ENCODE data around the gene PUS1. TPM values are rescaled to one million over a fixed set of nuclear protein-coding genes. Genes with fewer than 3 reads are reported as not detected.

Gene PUS1
- total RNA-seq, 1 donor from 2014 or later, result 28.1 TPM

GRCh38 chr12:131900397-131900796, 28.7 kb upstream of the PUS1 start:
- TF ChIP-seq, protein P1, sequence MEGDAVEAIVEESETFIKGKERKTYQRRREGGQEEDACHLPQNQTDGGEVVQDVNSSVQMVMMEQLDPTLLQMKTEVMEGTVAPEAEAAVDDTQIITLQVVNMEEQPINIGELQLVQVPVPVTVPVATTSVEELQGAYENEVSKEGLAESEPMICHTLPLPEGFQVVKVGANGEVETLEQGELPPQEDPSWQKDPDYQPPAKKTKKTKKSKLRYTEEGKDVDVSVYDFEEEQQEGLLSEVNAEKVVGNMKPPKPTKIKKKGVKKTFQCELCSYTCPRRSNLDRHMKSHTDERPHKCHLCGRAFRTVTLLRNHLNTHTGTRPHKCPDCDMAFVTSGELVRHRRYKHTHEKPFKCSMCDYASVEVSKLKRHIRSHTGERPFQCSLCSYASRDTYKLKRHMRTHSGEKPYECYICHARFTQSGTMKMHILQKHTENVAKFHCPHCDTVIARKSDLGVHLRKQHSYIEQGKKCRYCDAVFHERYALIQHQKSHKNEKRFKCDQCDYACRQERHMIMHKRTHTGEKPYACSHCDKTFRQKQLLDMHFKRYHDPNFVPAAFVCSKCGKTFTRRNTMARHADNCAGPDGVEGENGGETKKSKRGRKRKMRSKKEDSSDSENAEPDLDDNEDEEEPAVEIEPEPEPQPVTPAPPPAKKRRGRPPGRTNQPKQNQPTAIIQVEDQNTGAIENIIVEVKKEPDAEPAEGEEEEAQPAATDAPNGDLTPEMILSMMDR (IDR thresholded peaks at IDR 0.05; ENCODE audit: partially characterized antibody, unreplicated experiment), result no peak
- no peak overlapping the region for H3K4me3 Mint-ChIP-seq (ENCODE audit: unreplicated experiment)
- H3K27ac Mint-ChIP-seq (ENCODE audit: unreplicated experiment), result peak overlapping the region; percentile 20
- H3K4me1 Mint-ChIP-seq (ENCODE audit: low read depth, unreplicated experiment), result peaks cover 14% of the 10 kb centered on the region
- DNase-seq, result no peak
- H3K36me3 Mint-ChIP-seq (ENCODE audit: unreplicated experiment), result no peaks in the 10 kb centered on the region
- H3K9me3 Mint-ChIP-seq (ENCODE audit: unreplicated experiment), result peaks cover 7% of the 10 kb centered on the region
- peaks cover 7% of the 10 kb centered on the region for H3K27me3 Mint-ChIP-seq (ENCODE audit: unreplicated experiment)

DNA sequence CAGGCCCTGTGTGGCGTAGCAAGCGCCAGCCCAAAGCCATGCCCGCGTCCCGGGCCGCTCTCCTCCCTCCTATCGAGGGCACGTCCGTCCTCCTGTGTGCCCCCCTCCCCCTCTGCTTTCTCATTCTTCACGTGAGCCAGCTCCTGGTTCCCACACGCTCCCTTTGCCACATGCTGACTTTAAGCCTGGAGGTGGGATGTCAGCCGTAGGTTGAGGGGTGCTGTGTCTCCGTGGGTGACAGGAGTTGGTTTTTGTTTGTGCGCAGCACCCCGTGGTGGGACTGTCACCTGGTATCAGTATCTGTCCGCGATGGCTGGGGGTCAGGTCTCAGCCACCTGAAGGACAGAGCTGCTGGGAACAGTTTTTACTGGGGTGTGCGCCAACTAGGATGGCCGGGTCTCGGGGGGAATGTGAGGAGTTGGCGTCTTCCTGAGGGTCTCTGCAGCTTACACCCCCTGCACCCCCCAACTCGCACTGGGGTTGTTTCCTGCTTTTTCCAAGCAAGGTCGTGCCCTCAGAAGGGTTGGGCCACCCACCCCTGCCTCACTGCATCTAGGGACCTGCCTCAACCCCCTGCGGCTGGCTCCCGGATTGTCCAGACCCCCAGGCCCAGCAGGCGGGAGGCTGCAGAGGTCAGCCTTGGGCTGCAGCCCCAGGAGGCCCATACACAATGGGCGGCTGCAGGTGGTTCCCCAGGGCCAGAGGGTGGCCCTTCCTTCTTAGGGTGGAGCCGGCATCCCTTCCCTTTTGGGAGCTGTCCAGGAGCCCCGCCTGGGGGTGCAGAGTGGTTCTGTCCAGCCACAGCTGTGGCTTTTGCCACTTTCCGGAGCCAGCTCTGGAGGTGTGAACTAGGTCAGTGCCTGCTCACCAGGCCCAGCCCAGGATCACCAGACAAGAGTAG, 27.4 kb upstream of the PUS1 start:
- DNase-seq, result no peak
- Mint-ChIP-seq H3K4me1 (ENCODE audit: low read depth, unreplicated experiment) (peaks cover 14% of the 10 kb centered on the region), H3K27ac (ENCODE audit: unreplicated experiment) (peak overlapping the region; percentile 48), H3K36me3 (ENCODE audit: unreplicated experiment) (no peaks in the 10 kb centered on the region), H3K4me3 (ENCODE audit: unreplicated experiment) (no peak overlapping the region), H3K27me3 (ENCODE audit: unreplicated experiment) (peaks cover 10% of the 10 kb centered on the region), H3K9me3 (ENCODE audit: unreplicated experiment) (peaks cover 7% of the 10 kb centered on the region)
- TF ChIP-seq, protein P1 (IDR thresholded peaks at IDR 0.05; ENCODE audit: partially characterized antibody, unreplicated experiment), result no peak

DNA sequence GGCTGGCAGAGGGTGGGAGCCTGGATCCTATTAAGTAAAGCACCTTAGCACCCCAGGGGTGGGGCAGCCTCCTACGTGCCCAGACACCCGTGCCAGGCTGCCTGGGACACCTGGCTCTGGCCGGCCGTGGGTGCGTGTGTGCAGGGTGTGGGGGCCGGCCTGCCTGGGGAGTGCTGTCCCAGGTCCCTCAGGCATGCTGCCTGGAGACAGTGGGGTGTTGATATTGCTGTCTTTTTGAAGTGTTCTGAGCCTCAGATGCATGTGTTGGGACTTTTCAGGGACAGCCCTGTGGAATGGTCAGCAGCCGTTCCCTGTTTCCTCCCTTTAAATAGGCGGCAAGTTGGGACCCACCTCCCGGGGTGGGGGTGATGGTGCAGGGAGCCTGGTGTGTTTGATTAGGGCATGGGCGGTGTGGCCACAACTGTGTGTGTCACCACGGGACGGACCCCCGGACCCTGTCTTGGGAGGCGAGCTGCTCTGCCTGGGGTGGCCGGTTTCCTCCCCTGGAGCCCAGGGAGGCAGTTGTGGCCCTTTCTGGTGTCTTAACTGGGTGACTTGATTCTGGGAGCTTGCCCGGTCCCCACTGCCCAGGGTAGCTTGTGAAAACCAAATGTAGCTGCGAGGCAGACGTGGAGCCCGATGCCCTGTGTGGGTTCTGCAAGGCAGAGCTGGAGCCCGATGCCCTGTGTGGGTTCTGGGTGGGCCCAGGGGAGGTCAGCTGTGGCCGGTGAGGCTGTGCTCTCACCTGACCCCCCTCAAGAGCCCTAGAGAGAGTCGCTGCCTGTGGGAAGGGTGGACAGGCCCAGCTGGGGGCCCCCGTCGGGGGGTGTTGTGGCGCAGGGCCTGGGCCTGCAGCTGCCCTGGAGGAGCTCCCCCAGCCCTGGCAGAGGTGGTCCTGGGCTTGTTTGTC, 26.5 kb upstream of the PUS1 start:
- TF ChIP-seq, protein P1 (IDR thresholded peaks at IDR 0.05; ENCODE audit: partially characterized antibody, unreplicated experiment), result no peak
- Mint-ChIP-seq H3K4me3 (ENCODE audit: unreplicated experiment) (no peak overlapping the region), H3K27ac (ENCODE audit: unreplicated experiment) (peak overlapping the region; percentile 48), H3K9me3 (ENCODE audit: unreplicated experiment) (peaks cover 8% of the 10 kb centered on the region), H3K4me1 (ENCODE audit: low read depth, unreplicated experiment) (peaks cover 9% of the 10 kb centered on the region), H3K36me3 (ENCODE audit: unreplicated experiment) (no peaks in the 10 kb centered on the region), H3K27me3 (ENCODE audit: unreplicated experiment) (peaks cover 10% of the 10 kb centered on the region)
- DNase-seq, result no peak

DNA sequence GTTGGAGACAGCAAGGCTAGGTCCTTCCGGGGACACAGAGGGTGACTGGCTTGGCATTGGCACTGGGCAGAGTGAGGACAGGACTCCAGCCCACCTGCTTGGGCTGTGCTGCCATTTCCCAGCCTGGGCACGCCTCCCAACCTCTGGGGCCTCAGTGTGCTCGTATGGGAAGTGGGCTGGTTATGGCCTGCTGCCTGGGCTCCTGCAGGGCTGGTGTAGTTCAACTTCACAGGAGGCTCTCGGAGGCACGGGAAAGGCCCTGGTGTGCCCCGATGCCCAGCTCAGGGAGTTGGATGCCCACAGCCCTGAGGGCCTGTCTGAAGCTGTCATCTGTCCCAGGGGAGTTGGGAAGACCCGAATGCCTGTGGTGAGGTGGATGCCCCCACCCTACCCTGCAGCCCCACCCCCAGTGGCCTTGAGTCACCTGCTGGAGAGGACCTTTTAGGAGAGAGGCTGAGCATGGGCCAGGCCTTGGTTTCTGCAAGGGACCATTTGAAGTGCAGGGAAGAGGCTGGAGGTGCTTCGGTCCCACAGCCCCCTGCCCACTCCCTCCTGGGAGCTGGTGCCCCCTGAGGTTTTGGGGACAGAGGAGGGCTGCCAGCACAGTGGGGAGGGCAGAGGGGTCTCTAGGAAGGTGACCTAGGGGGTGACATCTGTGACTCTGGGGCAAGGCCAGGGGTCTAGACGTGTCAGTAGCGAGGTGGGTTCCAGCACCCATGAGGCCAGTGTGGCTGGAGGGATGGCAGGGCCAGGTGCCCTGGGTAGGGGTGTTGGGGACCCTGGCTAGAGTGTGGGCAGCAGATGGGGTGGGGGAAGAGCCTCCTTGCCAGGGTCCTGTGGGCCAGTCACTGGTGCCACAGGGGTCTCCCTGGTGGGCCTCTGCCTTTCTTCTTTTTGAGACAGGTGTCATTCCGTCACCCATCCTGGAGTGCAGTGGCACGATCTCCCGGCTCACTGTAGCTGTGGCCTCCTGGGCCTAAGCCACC, 25.5 kb upstream of the PUS1 start:
- Mint-ChIP-seq H3K36me3 (ENCODE audit: unreplicated experiment) (no peaks in the 10 kb centered on the region), H3K4me1 (ENCODE audit: low read depth, unreplicated experiment) (peaks cover 8% of the 10 kb centered on the region), H3K9me3 (ENCODE audit: unreplicated experiment) (peaks cover 4% of the 10 kb centered on the region), H3K27me3 (ENCODE audit: unreplicated experiment) (peaks cover 4% of the 10 kb centered on the region), H3K4me3 (ENCODE audit: unreplicated experiment) (no peak overlapping the region), H3K27ac (ENCODE audit: unreplicated experiment) (no peak overlapping the region)
- DNase-seq, result no peak
- TF ChIP-seq, protein P1 (IDR thresholded peaks at IDR 0.05; ENCODE audit: partially characterized antibody, unreplicated experiment), result no peak
